HG03045 (cell line): Measurements from ENCODE around the gene TM9SF2.
A peak's percentile ranks its signal among the peaks of the same experiment; 100 is the strongest.

Experiments
- ATAC-seq: cut with Tn5 transposase; IDR thresholded peaks from one replicate; pipeline ENCODE4 v1.9.1; 2021; ENCODE audit warnings: mild to moderate bottlenecking, moderate library complexity; ENCODE audit not compliant: unreplicated experiment

Gene TM9SF2

DNA sequence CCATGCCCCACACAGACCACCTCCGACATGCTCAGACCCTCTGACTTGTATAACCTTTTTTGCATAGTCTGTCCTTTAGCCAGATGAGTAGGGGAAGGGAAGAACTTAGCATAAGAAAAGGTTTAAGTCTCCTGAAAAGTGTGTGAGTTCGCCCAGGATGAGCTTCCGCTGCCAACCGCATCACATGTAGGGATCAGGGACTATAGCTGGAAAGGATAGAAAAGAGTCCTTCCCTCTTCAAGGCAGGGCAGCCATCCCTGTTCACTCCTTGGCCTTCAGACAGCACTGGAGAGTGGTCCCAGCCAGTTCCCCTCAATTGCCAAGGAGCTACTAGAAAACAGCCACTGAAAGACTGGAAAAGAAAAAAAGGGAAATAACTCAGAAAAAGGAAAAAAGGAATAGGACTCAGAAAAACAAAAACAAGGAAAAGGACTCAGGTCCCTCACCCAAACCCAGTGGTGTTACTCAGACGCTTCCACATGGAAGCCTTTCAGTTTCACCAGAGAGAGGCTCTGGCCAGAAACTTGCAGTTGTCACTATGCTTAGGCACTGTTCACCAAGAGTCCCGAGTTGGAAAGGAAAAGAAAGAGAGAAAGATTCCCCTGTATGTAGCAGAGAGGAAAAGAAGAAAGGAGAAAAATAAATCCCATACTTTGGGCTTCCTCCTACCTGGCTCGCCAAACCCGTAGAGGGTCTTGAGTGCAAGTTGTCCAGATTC is 5.6 kb upstream of the TM9SF2 start:
- ATAC-seq, result no peak

DNA sequence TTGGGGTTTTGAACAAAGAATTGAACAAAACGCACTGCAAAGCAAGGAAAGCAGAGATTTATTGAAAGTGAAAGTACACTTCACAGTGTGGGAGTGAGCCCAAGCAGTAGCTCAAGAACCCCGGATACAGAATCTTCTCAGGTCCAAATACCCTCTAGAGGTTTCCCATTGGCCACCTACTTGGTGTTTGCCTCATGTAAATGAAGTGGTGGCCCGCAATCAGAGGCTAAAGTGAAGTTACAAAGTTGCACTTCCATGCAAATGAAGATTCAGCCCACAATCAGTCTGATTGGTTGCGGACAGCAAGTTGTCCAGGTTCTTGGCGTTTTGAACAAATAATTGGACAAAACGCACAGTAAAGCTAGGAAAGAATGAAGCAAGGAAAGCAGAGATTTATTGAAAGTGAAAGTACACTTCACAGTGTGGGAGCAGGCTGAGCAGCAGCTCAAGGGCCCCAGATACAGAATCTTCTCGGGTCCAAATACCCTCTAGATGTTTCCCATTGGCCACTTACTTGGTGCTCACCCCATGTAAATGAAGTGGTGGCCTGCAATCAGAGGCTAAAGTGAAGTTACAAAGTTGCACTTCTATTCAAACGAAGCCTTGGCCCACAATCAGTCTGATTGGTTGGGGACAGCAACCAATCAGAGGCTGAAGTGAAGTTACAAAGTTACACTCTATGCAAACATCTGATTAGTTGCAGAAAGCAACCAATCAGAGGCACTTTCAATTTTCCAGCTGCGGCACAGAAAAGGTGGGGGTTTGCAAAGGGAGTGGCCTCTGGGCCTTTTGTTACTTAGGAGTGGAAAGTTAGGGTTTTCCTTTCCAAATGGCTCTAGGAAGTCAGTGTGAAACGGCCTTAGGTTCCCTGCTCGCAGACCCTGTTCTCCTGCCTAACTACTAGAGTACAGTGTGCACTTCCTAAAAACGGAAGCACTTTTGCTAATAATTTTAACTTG is 4.8 kb upstream of the TM9SF2 start:
- peak; percentile 44 for ATAC-seq

DNA sequence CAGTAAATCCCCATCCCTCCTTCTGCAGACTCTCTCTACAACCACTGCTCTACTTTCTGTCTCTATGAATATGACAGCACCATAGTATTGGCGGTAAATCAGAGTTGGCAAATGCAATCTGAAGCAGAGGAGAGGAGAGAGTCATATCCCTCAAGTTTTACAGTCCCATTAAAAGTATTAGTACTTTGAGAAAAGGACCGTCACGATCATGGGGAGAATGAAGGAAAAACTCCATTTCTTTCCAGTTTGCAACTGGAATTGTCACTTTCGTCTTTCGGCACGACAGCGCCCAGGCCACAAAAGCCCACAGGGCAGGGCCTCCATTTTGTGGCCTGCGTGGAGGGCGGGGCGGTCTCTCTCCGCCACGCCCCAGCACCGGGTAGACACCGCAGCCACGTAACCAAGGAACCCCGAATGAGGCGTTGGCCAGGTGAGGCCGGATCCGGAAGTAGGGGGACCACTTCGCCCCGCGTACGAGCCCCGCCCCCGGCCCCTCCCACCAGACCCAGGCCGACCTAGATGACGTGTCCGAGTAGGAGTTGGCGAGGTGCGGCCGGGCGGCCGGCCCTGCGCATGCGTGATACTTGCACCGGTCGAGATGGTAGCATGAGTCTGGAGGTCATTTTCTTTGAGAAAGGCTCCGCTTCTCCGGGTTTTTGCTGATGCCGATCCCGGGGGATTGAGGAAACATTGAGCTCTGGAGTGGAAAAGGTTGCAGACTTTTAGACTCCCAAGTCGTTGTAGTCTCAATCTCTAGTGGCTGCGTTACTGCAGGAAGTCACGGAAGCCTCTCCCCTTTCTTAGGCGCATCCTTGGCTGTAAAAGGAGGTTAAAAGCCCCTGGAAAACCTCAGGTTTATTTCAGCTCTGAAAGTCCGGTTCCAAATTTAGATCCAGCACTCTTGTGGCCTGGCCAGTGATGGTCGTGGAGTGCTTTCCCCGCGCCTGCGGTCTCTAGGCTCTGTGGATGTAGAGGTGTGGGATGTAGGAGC is 2.8 kb upstream of the TM9SF2 start:
- ATAC-seq, result peak; percentile 62

DNA sequence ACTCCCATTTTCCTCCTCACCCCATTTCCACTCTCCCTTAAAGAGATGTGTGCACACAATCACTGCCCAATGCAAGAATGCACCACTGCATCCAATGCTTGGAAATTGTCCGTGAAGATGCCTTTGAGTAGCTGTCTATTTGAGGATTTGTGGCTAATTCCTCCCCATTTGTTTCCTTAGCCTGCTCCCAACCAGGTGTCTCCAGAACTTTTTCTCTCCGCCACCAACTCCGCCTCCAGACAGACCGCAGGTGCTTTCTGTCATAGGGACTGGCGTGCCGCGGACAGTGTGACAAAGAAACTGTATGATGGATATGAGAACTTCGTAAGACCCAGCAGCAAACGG is 461 bp upstream of the TM9SF2 start:
- ATAC-seq, result peak; percentile 3

DNA sequence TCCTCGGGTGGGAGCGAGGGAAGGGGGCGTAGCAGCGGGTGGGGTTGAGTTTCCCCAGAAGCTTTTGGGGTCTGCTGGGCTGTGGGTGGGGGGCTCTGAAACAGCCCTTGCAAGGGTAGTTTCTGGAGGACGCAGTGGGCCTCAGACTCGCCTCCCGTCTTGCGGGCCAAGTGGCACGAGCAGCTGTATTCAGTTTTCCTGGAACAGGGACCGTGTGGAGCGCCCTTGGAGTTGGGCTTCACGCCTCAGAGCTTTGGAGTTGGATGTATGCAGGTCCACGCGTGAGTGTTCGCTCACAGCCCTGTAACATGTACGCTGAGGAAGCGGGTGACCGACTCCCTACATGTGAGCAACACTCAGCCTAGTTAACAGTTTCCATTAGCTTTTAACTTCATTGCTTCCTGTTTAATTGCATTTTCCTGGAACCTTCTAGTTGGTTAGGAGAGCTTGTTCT is 603 bp downstream of the TM9SF2 start:
- ATAC-seq, result no peak

DNA sequence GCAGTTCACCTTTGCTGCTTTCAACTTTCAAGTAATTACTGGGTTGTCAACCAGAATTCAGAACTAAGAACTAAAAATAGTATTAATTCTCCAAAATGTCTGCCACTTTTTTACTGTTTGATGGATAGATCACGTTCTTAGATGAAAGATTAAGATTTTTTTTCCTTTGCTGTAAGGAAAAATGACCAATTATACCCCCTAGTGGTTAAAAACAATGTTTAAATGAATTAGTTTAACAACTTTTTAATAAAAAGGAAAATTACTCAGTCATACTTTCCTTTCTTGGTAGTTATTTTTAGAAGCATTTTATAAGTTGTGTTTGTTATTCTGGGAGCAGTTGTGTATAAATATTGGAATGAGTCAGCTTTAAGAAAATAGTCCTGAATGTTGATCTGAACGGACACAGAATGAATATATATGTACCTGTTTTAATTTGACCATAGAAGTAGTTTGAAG is 4.6 kb downstream of the TM9SF2 start:
- ATAC-seq, result no peak

DNA sequence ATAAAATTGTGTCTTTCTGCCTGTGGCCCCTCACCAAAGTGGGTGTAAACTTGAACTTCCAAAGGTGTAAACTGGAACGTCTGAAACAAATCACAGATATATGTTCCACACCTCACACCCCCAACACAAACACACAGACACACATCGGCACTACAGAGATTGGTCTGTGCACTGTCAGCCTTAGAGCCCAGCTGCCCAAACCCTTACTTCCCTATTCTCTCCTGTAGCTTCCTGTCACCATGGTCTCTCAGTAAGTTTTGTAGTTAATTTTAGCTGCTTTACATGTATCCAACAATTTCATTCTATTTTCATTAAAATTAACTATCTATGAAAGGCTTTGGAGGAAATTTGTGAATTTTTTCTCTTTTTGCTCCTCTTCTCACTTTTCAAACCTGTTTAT is 5.4 kb downstream of the TM9SF2 start:
- ATAC-seq, result peak; percentile 72

DNA sequence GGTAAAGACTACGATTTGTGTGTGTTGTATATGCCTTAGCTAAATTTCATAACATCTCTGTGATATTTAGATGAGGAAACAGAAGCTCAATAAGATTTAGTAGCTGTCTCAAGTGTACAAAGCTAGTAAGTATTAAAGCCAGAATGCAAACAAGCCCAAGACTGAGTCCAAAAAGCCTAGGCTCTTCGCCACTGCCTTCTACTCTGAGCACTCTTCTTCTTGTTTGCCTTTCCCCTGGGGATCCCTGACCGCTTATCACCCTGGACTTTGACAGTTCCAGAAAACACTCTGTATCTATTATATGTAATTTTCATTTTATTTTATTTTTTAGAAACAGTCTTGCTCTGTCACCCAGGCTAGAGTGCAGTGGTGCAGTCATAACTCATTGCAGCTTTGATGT is 5.8 kb downstream of the TM9SF2 start:
- no peak for ATAC-seq

DNA sequence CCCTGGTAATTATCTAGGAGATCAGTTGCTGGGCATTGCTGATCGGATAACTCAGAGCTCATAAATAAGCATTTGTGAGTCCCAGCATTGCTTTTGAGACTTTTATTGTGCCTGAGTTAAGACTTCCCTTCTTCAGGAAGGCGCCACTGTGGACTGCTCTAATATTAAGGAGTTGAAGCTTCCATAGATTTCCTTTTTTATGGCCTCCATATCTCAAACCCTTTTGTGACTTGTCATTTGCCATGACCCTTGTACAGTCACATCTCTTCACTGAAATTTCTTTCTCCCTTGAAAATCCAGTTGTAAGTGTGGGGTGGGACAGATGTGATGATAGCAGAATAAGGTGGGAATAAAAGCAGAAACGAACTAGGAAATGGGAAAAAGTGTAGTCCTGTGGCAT is 6.3 kb downstream of the TM9SF2 start:
- ATAC-seq, result no peak

DNA sequence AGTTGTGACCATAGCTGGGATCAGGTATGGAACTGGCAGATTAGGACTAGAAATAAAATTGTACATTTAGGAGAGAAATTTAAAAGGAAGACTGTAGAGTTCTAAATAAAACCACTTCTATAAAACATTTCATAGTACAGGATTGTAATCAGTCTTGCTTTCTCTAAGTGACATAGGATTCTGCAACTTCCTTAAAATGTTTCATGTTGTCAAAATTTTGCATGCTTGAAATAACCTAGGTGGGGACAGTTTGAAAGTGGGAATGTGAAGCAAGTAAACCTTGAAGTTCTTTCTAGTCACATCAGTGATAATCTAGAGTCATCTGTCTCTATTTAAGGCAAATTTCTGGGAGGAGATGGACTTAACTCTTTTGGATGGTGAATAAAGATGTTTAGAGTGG is 6.7 kb downstream of the TM9SF2 start:
- ATAC-seq, result no peak

DNA sequence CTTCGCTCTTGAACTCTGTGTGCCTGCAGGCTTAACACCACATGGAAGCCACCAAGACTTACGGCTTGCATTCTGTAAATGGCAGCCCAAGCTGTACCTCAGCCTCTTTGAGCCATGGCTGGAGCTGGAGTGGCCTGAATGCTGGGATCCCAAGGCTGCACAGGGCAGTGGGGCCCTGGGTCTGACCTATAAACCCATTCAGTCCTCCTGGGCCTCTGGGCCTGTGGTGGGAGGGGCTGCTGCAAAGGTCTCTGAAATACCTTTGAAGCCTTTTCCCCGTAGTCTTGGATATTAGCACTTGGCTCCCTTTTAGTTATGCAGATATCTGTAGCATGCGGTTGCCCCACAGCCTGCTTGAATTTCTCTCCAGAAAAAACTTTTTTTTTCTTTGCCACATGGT is 8.2 kb downstream of the TM9SF2 start:
- ATAC-seq, result no peak

DNA sequence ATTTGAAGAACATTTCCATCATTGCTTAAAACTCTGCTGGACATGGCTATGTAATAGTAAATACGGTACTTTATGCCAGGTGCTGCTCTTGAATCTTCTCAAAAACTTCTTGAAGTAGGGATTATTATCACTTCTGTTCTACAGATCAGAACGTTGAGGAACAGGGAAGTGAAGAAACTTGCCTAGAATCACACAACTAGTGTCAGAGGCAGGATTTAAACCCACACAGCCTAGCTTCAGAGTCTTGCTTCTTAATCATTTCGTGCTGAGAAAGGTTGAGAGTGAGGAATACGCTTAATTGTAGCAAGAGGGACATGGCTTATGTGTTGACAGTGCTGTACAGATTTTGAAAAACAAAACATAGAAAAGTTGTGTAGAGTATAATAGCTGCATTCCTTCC is 13.5 kb downstream of the TM9SF2 start:
- no peak for ATAC-seq

DNA sequence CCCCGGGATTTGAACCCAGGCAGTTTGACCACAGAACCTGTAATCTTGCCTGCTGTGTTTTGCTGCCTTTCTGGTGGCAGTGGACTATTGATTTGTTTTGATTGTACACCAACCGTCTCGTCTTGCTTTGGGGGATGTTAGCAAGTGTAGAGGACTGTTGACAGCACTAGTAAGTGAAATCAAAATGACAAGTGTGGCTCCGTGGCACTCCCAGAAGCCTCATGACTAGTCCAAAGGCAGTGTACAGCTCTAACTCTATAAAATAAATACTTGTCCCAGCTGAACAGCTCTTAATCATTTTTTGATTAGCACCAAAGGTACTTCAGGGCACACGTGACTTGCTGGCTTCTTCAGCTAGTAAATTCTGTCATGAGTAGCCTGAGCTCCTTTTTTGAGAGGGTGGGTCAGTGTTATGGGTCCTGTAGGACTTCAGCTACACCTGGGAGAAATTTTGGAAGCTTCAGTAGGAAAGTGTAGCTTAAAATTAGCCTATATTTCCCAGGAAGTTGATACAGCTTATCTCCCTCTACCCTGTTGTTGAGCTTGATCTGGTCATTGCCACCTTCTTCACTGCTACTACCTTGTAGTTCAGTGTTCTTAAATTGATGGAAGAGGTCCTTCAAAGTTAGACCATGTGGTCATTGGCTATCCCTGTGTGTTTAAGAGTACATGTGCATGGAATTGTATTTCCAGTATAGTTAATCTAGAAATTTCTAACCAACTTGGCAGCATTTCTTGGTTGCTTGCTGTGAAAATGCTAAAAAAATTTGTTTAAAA is 15.1 kb downstream of the TM9SF2 start:
- ATAC-seq, result no peak

DNA sequence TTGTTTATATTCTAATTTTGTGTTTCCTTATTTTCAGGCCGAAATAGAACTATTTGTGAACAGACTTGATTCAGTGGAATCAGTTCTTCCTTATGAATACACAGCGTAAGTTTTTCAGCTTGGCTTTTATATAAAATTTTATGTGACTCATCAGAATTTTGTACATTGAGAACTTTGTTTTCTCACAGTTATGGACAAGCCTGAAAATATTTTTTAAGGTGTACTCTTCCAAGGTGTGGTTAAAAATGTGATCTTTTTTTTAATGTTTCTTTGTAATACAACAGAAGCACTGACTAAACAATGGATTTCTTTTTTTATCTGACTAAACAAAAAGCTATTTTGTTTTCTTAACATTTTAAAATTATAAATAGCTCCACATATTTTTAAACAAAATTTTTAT is 16.3 kb downstream of the TM9SF2 start:
- no peak for ATAC-seq

DNA sequence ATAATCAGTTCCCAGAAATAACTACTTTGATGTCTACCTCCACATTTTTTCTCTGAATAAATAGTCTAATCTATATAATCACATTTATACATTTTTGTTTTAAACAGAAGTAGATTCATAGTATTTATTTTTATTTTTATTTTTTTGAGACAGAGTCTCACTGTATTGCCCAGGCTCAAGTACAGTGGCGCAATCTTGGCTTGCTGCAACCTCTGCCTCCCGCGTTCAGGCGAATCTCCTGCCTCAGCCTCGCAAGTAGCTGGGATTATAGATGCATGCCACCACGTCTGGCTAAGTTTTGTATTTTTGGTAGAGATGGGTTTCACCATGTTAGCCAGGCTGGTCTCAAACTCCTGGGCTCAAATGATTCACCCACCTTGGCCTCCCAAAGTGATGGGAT is 16.7 kb downstream of the TM9SF2 start:
- no peak for ATAC-seq

DNA sequence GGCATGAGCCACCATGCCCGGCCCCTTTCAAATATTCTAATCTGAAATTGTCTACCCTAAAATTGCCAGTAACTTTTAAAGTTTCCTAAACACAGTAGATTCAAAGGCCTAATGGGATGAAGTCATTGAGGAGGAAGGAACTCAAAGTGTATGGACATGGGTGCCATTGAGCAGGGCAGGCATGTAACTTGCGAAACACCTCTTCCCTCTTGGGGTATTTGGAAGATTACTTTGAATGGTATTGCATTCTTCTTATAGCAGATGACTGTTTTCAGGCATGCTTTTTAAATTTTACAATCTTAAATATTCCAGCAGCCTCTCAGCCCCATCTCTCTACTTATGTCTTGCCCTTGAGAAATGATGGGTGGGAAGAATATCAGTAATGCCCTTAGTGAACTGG is 21.0 kb downstream of the TM9SF2 start:
- ATAC-seq, result no peak

DNA sequence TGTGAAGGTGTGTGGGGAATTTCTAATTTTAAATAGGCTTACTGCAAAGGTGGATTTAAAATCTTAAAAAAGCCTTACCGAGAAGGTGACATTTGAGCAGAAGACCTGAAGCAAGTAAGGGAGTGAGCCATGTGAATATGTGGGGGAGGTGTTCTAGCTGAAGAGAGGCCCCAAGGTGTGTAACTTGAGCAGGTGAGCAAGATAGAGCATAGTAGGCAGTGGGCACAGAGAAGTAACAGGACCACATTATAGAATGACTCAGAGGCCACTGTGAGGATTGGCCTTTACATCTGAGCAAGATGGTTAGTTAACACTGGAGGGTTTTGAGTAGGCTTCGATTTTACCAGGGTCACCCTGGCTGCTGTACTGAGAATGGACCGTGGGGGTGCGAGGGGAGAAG is 22.6 kb downstream of the TM9SF2 start:
- no peak for ATAC-seq

DNA sequence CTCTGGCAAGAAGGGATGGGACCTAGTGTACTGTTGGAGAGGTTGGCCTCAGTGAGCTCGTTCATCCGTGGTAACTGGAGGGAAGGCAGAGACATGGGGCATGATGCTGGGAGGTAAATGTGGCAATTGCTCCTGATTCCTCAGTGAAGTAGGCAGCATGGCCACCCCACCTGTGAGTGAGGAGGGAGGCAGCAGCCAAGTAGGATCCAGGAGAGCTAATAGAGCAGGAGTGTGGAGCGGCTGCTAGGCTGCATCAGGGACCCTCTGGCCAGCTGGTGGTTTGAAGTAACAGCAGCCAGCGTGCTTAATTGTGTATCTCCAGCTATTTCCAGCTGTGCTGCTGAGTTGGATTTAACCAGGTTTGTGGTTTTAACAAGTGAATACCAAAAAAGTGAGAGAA is 24.7 kb downstream of the TM9SF2 start:
- ATAC-seq, result no peak

DNA sequence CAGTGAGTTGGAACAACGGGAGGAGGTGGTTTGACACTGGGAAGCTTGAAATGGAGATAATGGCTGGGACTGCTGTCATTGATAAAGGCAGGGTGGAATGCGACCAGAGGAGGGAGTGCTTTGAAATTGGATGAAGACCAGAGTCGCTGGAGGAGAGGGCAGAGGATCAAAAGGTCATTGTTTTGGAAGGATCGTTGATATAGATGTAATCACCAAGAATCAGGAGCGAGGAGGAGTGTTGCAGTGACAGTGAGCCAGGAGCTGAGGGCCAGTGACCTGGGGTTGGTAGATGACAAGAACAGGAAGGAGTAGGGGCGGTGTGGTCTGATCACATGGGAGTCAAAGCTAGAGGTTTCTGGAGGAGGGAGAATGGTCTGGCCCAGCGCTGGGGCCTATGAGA is 25.3 kb downstream of the TM9SF2 start:
- no peak for ATAC-seq

DNA sequence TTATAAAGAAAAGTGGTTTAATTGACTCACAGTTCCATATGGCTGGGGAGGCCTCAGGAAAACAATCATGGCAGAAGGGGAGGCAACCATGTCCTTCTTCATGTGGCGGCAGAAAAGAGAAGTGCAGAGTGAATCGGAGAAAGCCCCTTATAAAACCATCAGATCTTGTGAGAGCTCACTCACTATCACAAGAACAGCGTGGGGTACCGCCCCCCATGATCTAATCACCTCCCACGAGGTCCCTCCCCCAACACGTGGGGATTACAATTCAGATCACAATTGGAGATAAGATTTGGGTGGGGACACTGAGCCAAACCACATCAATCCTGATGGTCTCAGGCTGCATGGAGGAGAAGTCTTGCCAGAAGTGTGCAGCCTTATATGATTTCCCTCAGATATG is 26.0 kb downstream of the TM9SF2 start:
- no peak for ATAC-seq
